ENCODE results near the gene SPSB1. TPM values are rescaled to one million over a fixed set of nuclear protein-coding genes. Genes with fewer than 3 reads are reported as not detected.

Gene SPSB1
- total and polyA plus RNA-seq, 10 of the 15 experiments (the other 5 are each of a cell fraction or from before 2014, with no cell fraction given): 0.02 to 2.0 (median 0.90) TPM; not detected in 1

DNA sequence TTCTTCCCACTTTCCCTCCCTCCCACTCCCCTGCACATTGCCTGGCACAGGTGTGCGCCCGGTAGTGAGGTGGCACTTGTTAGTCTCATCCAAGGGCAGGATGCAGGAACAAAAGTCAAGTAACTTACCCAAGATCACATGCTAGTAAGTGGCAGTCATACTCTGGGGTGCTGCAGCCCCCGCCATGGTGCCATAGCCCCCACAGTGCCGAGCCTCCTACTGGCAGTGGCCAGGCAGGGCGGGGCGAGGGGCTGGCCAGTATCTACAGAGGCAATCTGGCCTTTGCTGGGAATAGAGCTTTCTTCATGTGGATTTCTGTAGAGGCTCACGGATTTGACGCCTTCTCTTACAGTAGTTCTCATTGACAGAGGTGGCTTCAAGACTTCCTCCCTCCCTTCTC lies 31.2 kb upstream of the SPSB1 start:
- 96% methylated on average over 8 of the region's 8 CpGs for WGBS (ENCODE audit: insufficient coverage, insufficient replicate concordance, low lambda C conversion rate, missing lambda C conversion rate)

More for the DNA sequence above, 31.2 kb upstream of the SPSB1 start:
- CTCF ChIA-PET: interaction anchor here (1.1 kb wide), 1 partner anchor 230 kb away, joined by 5 read pairs; no protein-coding TSS in a partner anchor
- no peaks in the 10 kb centered on the region for H3K79me2 ChIP-seq (ENCODE audit: control insufficient read depth, insufficient read depth, low read length)
- no peak overlapping the region for H3K4me3 ChIP-seq
- DNase-seq (ENCODE audit: low read depth, low spot score) (no peak), ATAC-seq (no peak), FAIRE-seq (no peak)
- H3K36me3 ChIP-seq (ENCODE audit: control insufficient read depth in 2 of 2, insufficient read depth in 2 of 2, low read length in 1 of 2): no peaks in the 10 kb centered on the region
- H3K4me2 ChIP-seq (ENCODE audit: control insufficient read depth, insufficient read depth): no peak overlapping the region
- peaks cover 11% of the 10 kb centered on the region for H3K9me3 ChIP-seq (replicated peaks; ENCODE audit: control insufficient read depth, insufficient read depth, low read length)
- H4K20me1 ChIP-seq (ENCODE audit: control insufficient read depth, insufficient read depth): no peaks in the 10 kb centered on the region
- no peaks in the 10 kb centered on the region for H3K4me1 ChIP-seq (ENCODE audit: control insufficient read depth, insufficient read depth, low read length)
- no peak overlapping the region for H2AFZ ChIP-seq (ENCODE audit: control insufficient read depth, low read depth, low read length)
- SMC1A ChIA-PET (ENCODE audit: uncharacterized antibody, unreplicated experiment): no interaction called here
- TF ChIP-seq POLR2A (IDR thresholded peaks at IDR 0.05; ENCODE audit: low read depth, low read length) (no peak), TBL1XR1 (IDR thresholded peaks at IDR 0.05; ENCODE audit: low read depth, low read length) (no peak), SP1 (IDR thresholded peaks at IDR 0.05; ENCODE audit: low read depth, low read length) (no peak), JUND (IDR thresholded peaks at IDR 0.05; ENCODE audit: low read depth, low read length) (no peak), NBN (IDR thresholded peaks at IDR 0.05) (no peak), CHD1 (IDR thresholded peaks at IDR 0.05; ENCODE audit: low read depth, low read length) (no peak), SMAD5 (IDR thresholded peaks at IDR 0.05; ENCODE audit: low read depth) (no peak), ESRRA (IDR thresholded peaks at IDR 0.05; ENCODE audit: low read length) (no peak)
- TF ChIP-seq, protein P1, sequence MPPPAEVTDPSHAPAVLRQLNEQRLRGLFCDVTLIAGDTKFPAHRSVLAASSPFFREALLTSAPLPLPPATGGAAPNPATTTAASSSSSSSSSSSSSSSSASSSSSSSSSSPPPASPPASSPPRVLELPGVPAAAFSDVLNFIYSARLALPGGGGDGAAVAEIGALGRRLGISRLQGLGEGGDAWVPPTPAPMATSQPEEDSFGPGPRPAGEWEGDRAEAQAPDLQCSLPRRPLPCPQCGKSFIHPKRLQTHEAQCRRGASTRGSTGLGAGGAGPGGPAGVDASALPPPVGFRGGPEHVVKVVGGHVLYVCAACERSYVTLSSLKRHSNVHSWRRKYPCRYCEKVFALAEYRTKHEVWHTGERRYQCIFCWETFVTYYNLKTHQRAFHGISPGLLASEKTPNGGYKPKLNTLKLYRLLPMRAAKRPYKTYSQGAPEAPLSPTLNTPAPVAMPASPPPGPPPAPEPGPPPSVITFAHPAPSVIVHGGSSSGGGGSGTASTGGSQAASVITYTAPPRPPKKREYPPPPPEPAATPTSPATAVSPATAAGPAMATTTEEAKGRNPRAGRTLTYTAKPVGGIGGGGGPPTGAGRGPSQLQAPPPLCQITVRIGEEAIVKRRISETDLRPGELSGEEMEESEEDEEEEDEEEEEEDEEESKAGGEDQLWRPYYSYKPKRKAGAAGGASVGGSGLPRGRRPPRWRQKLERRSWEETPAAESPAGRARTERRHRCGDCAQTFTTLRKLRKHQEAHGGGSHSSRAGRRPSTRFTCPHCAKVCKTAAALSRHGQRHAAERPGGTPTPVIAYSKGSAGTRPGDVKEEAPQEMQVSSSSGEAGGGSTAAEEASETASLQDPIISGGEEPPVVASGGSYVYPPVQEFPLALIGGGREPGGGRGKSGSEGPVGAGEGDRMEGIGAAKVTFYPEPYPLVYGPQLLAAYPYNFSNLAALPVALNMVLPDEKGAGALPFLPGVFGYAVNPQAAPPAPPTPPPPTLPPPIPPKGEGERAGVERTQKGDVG (CRISPR knock-in tag; IDR thresholded peaks at IDR 0.05): no peak
- TF ChIP-seq, protein P2, sequence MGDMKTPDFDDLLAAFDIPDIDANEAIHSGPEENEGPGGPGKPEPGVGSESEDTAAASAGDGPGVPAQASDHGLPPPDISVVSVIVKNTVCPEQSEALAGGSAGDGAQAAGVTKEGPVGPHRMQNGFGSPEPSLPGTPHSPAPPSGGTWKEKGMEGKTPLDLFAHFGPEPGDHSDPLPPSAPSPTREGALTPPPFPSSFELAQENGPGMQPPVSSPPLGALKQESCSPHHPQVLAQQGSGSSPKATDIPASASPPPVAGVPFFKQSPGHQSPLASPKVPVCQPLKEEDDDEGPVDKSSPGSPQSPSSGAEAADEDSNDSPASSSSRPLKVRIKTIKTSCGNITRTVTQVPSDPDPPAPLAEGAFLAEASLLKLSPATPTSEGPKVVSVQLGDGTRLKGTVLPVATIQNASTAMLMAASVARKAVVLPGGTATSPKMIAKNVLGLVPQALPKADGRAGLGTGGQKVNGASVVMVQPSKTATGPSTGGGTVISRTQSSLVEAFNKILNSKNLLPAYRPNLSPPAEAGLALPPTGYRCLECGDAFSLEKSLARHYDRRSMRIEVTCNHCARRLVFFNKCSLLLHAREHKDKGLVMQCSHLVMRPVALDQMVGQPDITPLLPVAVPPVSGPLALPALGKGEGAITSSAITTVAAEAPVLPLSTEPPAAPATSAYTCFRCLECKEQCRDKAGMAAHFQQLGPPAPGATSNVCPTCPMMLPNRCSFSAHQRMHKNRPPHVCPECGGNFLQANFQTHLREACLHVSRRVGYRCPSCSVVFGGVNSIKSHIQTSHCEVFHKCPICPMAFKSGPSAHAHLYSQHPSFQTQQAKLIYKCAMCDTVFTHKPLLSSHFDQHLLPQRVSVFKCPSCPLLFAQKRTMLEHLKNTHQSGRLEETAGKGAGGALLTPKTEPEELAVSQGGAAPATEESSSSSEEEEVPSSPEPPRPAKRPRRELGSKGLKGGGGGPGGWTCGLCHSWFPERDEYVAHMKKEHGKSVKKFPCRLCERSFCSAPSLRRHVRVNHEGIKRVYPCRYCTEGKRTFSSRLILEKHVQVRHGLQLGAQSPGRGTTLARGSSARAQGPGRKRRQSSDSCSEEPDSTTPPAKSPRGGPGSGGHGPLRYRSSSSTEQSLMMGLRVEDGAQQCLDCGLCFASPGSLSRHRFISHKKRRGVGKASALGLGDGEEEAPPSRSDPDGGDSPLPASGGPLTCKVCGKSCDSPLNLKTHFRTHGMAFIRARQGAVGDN (IDR thresholded peaks at IDR 0.05): no peak
- RAD21 ChIA-PET (ENCODE audit: unreplicated experiment): no interaction called here
- no TSS peak for BruUV-seq (replicated peaks)
- intact Hi-C loops (cut with micrococcal nuclease; ENCODE audit: unreplicated experiment) (no loop called here), in situ Hi-C loops (cut with MboI) (no loop called here)
- POLR2A ChIA-PET: no interaction called here
- no peaks in the 10 kb centered on the region for H3K27me3 ChIP-seq (replicated peaks in 1 of 2; ENCODE audit: control insufficient read depth in 2 of 2, insufficient read depth in 2 of 2, low read length in 1 of 2)
- no peak overlapping the region for H3K9ac ChIP-seq (ENCODE audit: control insufficient read depth, insufficient read depth, low read length)
- H3K27ac ChIP-seq (ENCODE audit: control insufficient read depth, insufficient read depth): no peak overlapping the region

Data from GM12878 (cell line).